Breast epithelium (tissue), 4 donors: ENCODE measurements around the gene CNPPD1. TPM values are rescaled to one million over a fixed set of nuclear protein-coding genes. Genes with fewer than 3 reads are reported as not detected.

ENCODE experiments used
- DNase-seq, 2 donors: peaks; one replicate each; pipeline ENCODE4 v3.0.0-alpha.2; 2019; ENCODE audit warnings: low spot score in 2 of 2
- H3K27ac ChIP-seq, 2 donors: fragments of 200-600 bp; sonication (generic) in 1 of 2; one replicate each; pipeline ENCODE4 v1.5.1; 2016 to 2019; ENCODE audit warnings: mild to moderate bottlenecking in 1 of 2
- H3K27me3 ChIP-seq, 2 donors: fragments of 200-600 bp; sonication (generic) in 1 of 2; one replicate each; pipeline versions ENCODE4 v1.5.1 to v1.6.0; 2017 to 2019; ENCODE audit warnings: control low read depth in 1 of 2, mild to moderate bottlenecking in 1 of 2
- H3K36me3 ChIP-seq: fragments of 200-600 bp; one replicate; pipeline ENCODE4 v1.5.1; 2019
- H3K4me1 ChIP-seq, 2 donors: fragments of 200-600 bp; sonication (generic); one replicate each; pipeline ENCODE4 v1.5.1; 2016 to 2019; ENCODE audit warnings: control low read depth in 1 of 2
- H3K4me3 ChIP-seq, 3 donors: fragments of 200-600 bp; sonication (generic); 1 replicate in 2 of 3; 2 replicates in 1 of 3; pipeline ENCODE4 v1.5.1; 2016 to 2019; ENCODE audit warnings: mild to moderate bottlenecking in 3 of 3, moderate library complexity in 2 of 3
- H3K9me3 ChIP-seq, 2 donors: fragments of 200-600 bp; sonication (generic) in 1 of 2; one replicate each; pipeline ENCODE4 v1.5.1; 2016 to 2019; ENCODE audit warnings: control low read depth in 1 of 2
- POLR2A ChIP-seq: fragments of 450-650 bp; IDR thresholded peaks from one replicate; pipeline ENCODE4 v1.6.1; 2016; ENCODE audit warnings: antibody characterized with exemption, mild to moderate bottlenecking, moderate library complexity
- POLR2AphosphoS5 ChIP-seq, 3 donors: sonication (generic); formaldehyde crosslinking; IDR thresholded peaks; one replicate each; pipeline ENCODE4 v1.6.1; 2017; ENCODE audit warnings: antibody characterized with exemption in 3 of 3
- intact Hi-C: fragments of 100-400 bp; cut with DNase I; formaldehyde crosslinking; loops from one replicate; pipeline ENCODE4 v1.15.1; 2023; ENCODE audit warnings: low total_unique reads
- total RNA-seq, 3 donors: library from RNA; depleted of rRNA; stranded (reverse); fragments of >200 nt; gene quantifications; one replicate each; pipeline ENCODE4 v1.1.0, GENCODE V29; 2016
- TF ChIP-seq, protein P1 (sequence below), 3 donors: fragments of 450-650 bp; IDR thresholded peaks; one replicate each; pipeline ENCODE4 v1.5.1; 2016 to 2017; ENCODE audit warnings: antibody characterized with exemption in 3 of 3, mild to moderate bottlenecking in 3 of 3, moderate library complexity in 3 of 3

The CNPPD1 gene
- total RNA-seq, 3 donors from 2014 or later = 37.0 to 60.3 (median 37.2) TPM

- H3K9me3 ChIP-seq = no peaks in the 10 kb centered on the region
- no peaks in the 10 kb centered on the region for H3K27me3 ChIP-seq
- H3K27ac ChIP-seq = no peak overlapping the region
- no peak for DNase-seq
- peaks cover 3% of the 10 kb centered on the region for H3K36me3 ChIP-seq
- peaks cover 9 to 17% of the 10 kb centered on the region in 2 donors for H3K4me1 ChIP-seq
- no peak for TF ChIP-seq POLR2A
- TF ChIP-seq POLR2AphosphoS5 (IDR thresholded peaks at IDR 0.05) = no peak
- TF ChIP-seq, protein P1, sequence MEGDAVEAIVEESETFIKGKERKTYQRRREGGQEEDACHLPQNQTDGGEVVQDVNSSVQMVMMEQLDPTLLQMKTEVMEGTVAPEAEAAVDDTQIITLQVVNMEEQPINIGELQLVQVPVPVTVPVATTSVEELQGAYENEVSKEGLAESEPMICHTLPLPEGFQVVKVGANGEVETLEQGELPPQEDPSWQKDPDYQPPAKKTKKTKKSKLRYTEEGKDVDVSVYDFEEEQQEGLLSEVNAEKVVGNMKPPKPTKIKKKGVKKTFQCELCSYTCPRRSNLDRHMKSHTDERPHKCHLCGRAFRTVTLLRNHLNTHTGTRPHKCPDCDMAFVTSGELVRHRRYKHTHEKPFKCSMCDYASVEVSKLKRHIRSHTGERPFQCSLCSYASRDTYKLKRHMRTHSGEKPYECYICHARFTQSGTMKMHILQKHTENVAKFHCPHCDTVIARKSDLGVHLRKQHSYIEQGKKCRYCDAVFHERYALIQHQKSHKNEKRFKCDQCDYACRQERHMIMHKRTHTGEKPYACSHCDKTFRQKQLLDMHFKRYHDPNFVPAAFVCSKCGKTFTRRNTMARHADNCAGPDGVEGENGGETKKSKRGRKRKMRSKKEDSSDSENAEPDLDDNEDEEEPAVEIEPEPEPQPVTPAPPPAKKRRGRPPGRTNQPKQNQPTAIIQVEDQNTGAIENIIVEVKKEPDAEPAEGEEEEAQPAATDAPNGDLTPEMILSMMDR (IDR thresholded peaks at IDR 0.05) = no peak
- intact Hi-C loops = no loop called here
- H3K4me3 ChIP-seq = no peak overlapping the region
These were observed 39.8 kb upstream of the CNPPD1 start for GRCh38 chr2:219216535-219216915.

GRCh38 chr2:219215871-219216534, 39.3 kb upstream of the CNPPD1 start:
- TF ChIP-seq POLR2AphosphoS5 (IDR thresholded peaks at IDR 0.05) (no peak), POLR2A (no peak)
- TF ChIP-seq, protein P1 (IDR thresholded peaks at IDR 0.05) = no peak
- Histone ChIP-seq H3K9me3 (no peaks in the 10 kb centered on the region), H3K36me3 (no peaks in the 10 kb centered on the region), H3K4me1 (peaks cover 9 to 17% of the 10 kb centered on the region in 2 donors), H3K27me3 (no peaks in the 10 kb centered on the region), H3K4me3 (no peak overlapping the region), H3K27ac (no peak overlapping the region)
- no peak for DNase-seq
- intact Hi-C loops = no loop called here

- intact Hi-C loops = no loop called here
- no peaks in the 10 kb centered on the region for H3K9me3 ChIP-seq
- peaks cover 9 to 17% of the 10 kb centered on the region in 2 donors for H3K4me1 ChIP-seq
- no peaks in the 10 kb centered on the region for H3K36me3 ChIP-seq
- TF ChIP-seq POLR2AphosphoS5 (IDR thresholded peaks at IDR 0.05) (no peak), POLR2A (no peak)
- TF ChIP-seq, protein P1 (IDR thresholded peaks at IDR 0.05) = no peak
- no peak overlapping the region for H3K4me3 ChIP-seq
- no peak for DNase-seq
- no peaks in the 10 kb centered on the region for H3K27me3 ChIP-seq
- H3K27ac ChIP-seq = no peak overlapping the region
These were observed 38.1 kb upstream of the CNPPD1 start for GRCh38 chr2:219214786-219215185.

- no peaks in the 10 kb centered on the region for H3K27me3 ChIP-seq
- no peaks in the 10 kb centered on the region for H3K36me3 ChIP-seq
- TF ChIP-seq POLR2A = no peak
- TF ChIP-seq, protein P1 (IDR thresholded peaks at IDR 0.05) = no peak
- no peak for TF ChIP-seq POLR2AphosphoS5 (IDR thresholded peaks at IDR 0.05)
- no peak for DNase-seq
- H3K27ac ChIP-seq = no peak overlapping the region
- H3K4me3 ChIP-seq = no peak overlapping the region
- intact Hi-C loops = no loop called here
- peaks cover 4 to 12% of the 10 kb centered on the region in 2 donors for H3K4me1 ChIP-seq
- H3K9me3 ChIP-seq = no peaks in the 10 kb centered on the region
These were observed 37.4 kb upstream of the CNPPD1 start for GRCh38 chr2:219214141-219214540.

DNA sequence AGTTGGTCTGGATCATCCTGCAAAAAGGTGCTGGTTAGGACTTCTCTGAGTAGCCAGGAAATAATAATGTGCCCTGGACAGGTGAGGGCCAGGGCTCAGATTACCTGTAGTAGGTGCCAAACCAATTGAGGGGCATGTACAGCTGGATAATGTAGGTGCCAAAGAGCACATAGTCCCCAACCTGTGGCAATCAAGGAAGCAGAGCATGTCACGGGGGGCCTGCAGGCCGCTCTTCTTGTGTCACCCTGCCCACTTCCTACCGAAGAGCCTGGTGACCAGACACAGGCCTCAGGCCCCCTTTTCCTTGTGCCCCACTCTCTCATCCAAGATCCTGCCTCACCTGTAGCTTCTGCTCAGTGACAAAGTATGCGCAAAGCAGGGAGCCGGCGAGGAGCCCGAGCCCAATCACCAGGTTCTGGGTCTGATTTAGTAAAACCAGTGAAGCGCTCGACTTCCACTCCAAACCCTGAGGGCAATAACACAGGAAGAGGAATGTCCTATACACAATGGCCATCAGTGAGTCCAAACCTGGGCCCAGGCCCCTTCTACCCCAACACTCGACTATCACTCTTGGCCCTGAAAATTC, 36.9 kb upstream of the CNPPD1 start:
- H3K36me3 ChIP-seq = no peaks in the 10 kb centered on the region
- peaks cover 4 to 7% of the 10 kb centered on the region in 2 donors for H3K4me1 ChIP-seq
- no peak for DNase-seq
- no peaks in the 10 kb centered on the region for H3K27me3 ChIP-seq
- no peaks in the 10 kb centered on the region for H3K9me3 ChIP-seq
- H3K4me3 ChIP-seq = no peak overlapping the region
- intact Hi-C loops = no loop called here
- H3K27ac ChIP-seq = peak overlapping the region in 1 of 2 donors; percentile 12
- no peak for TF ChIP-seq POLR2A
- TF ChIP-seq POLR2AphosphoS5 (IDR thresholded peaks at IDR 0.05) = no peak
- TF ChIP-seq, protein P1 (IDR thresholded peaks at IDR 0.05) = no peak
